ELF-1 (cell line): ENCODE results near the gene ASIC4.

Experiments
- DNase-seq: peaks from one replicate; pipeline ENCODE4 v3.0.0-alpha.2; 2016; ENCODE audit warnings: low read depth, low spot score

The ASIC4 gene

DNA sequence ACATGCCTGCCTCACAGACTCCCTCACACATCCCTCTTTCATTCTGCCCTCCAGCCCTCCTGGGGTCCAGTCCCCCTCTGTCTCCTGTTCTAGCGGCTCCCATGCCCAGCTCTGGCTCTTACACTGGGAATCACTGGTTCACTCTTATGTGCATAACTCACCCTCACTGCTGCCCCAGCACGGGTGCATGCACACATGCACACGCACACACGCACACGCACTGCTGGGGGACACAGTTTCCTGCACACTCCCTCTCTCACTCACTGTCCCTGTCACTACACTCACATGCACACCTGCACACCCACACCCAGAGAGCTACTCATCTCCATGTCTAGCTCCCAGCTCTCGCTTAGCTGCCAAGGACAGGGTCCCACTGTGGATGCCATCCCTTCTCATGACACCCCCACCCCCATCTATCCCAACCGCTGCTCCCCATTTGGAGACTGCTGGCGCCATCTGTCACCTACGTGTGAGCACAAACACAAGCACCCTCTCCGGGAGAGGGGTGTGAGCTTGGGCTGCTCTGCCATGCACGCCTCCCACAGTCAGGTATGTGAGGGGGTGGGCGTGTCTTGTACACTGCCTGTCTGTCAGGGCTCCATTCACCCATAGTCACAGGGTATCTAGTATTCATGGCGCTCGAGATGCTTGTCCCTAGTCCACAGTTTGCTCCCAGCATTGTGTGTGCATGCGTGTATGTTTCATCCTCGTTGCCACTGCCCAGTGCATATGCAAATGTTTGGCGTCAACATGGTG lies 1.8 kb downstream of the ASIC4 start:
- DNase-seq, result no peak

DNA sequence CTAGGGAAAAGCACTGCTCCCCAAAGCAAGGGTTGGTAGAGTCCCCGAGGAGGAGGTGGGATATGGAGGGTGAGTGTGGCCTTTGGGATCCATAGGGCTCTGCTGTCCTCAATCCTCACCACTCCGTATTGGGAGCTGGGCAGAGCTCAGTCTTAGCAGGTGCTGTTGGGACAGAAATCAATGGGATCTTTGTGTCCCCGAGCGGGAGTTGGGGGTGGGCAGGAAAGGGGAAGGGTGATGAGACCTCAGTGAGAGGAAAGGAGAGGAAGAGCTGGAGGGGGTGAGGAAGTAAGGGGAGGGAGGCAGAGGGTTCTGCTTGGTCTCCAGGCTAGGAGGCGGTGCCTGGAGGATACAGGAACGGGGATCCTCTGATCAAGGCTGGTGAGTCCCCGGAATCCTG lies 2.6 kb downstream of the ASIC4 start:
- no peak for DNase-seq

GRCh38 chr2:219517954-219518778 lies 3.9 kb downstream of the ASIC4 start:
- no peak for DNase-seq

- no peak for DNase-seq
Observed at GRCh38 chr2:219519526-219519916, 5.2 kb downstream of the ASIC4 start.

GRCh38 chr2:219520079-219520478 lies 5.8 kb downstream of the ASIC4 start:
- DNase-seq, result peak; percentile 4

- peak; percentile 84 for DNase-seq
Observed at GRCh38 chr2:219521066-219521880, 7.0 kb downstream of the ASIC4 start.

GRCh38 chr2:219522111-219523030 lies 8.1 kb downstream of the ASIC4 start:
- DNase-seq, result peak; percentile 72

GRCh38 chr2:219523031-219523671 lies 8.9 kb downstream of the ASIC4 start:
- DNase-seq, result no peak

DNA sequence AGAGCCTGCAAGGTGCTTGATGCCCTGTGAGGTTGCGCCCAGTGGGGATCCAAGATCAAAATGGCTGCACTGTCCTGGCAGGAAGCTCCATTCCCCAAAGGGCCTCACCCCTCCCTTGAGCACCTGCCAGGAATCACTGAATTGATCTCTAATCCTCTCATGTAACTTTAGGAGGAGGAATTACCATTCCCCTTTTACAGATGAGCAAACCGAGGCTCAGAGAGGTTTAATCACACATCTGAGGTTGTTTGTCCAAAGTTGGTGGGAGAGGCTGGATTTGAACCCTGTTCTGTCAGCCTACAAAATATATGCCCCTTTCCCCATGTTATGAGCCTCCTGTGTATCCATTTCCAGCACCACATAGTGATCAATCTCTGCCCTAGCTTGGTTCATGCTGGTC lies 10.5 kb downstream of the ASIC4 start:
- DNase-seq, result no peak

- peak; percentile 87 for DNase-seq
Observed at GRCh38 chr2:219525533-219526232, 11.4 kb downstream of the ASIC4 start.

DNA sequence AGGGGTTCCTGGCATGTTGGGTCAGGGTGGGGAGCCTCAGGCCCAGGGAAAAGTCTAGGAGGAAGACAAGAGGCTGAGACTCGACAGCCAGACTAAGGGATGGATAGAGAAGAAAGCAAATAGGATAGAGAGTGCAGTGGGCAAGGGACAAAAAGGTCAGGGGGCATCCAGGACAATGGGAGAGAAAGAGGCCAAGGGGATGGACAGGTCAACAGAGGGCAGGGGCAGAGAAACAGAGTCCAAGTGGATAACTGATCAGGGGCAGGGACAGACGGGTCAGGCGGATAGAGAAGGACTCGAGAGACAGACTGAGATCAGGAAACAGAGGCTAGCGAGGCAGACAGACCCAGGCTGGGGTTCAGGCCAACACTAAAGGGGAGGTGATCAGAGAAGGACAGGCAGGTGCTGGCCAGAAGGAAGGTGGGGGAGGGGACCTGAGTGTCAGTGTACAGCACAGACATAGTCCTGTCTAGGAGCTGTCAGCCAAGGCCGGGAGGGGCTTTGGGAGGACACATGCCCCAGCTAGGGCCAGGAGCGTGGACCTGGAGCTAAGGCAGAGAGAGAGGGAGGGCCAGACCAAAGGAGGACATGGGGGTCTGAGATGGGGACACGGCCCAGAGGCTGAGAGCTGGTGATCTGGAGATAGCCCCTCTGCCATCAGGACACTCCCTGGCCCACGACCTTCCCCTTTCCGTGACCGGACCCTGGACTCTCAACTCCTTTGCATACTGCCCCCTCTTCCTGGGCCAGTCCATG lies 12.2 kb downstream of the ASIC4 start:
- no peak for DNase-seq

DNA sequence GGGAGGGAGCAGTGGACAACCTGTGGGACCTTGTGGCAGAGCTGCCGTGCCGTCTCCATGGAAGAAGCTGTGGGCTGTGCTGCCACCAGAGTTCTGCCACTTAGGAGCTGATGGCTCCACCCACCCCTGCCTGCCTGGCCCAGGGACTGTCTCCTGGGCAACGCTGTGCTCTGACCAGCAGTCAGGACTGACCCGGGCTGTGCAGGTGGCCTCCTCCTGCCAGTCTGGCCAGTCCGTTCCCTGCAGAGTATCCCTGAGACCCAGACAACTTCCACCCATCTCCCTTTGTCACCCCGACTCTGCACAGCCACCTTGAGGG lies 12.8 kb downstream of the ASIC4 start:
- no peak for DNase-seq

GRCh38 chr2:219527472-219527871 lies 13.2 kb downstream of the ASIC4 start:
- DNase-seq, result no peak

GRCh38 chr2:219530048-219530963 lies 16.0 kb downstream of the ASIC4 start:
- peak; percentile 93 for DNase-seq

DNA sequence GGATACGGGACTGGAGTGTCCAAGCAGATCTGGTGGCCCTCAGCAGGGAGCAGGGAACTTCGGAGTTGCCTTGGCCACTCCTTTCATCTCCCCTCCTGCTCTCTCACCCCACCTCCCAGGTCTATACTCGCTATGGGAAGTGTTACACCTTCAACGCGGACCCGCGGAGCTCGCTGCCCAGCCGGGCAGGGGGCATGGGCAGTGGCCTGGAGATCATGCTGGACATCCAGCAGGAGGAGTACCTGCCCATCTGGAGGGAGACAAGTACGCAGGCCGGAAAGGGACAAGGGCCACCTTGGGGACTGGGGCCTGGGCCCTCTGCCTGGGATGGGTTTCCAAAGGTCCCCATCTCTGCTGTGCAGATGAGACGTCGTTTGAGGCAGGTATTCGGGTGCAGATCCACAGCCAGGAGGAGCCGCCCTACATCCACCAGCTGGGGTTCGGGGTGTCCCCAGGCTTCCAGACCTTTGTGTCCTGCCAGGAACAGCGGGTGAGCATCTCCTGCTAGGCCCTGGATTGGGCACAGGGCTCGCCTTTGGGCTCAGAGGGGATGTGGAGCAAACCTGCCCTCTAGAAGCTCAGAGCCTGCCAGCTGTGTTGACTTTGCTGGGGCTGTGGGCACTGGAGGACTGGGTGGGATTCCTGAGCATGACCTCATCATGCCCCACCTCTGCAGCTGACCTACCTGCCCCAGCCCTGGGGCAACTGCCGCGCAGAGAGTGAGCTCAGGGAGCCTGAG lies 17.5 kb downstream of the ASIC4 start:
- peak; percentile 68 for DNase-seq

- no peak for DNase-seq
Observed at GRCh38 chr2:219532378-219532649, 18.0 kb downstream of the ASIC4 start.

DNA sequence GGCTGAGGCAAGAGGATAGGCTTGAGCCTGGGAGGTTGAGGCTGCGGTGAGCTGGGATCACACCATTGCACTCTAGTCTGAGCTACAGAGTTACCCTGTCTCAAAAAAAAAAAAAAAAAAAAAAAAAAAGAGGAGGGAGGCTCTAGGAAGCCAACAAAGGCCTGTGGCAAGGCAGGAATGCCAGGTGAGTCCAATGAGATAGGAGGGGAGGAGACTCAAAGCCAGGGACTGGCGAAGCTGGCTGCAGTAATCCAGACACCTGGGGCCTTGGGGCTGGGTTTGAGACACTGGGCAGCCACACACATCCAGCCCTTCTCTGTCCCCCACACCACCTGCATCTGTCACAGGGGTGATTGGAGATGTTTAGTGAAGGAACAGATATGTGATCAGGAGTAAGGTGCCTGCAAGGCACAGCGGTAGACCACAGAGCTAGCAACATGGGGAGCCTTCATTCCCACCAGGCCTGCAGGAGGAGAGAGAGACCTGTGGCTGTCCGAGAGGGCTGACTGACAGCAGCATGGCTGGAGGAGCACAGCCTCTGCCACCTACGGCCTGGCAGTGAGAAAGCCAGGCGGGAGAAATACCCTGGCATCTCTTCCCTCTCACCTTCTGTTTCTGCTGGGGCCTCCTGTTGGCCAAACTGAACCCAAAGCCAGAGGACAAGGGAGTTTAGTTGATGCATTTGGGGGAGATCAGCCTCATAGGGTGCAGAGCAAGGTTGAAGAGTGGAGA lies 19.8 kb downstream of the ASIC4 start:
- DNase-seq, result peak; percentile 49
